ENCODE results near the gene CTNNA2. TPM values are rescaled to one million over a fixed set of nuclear protein-coding genes. Genes with fewer than 3 reads are reported as not detected.
A peak's percentile ranks its signal among the peaks of the same experiment; 100 is the strongest.

Gene CTNNA2
- total RNA-seq: not detected in 2 replicates

DNA sequence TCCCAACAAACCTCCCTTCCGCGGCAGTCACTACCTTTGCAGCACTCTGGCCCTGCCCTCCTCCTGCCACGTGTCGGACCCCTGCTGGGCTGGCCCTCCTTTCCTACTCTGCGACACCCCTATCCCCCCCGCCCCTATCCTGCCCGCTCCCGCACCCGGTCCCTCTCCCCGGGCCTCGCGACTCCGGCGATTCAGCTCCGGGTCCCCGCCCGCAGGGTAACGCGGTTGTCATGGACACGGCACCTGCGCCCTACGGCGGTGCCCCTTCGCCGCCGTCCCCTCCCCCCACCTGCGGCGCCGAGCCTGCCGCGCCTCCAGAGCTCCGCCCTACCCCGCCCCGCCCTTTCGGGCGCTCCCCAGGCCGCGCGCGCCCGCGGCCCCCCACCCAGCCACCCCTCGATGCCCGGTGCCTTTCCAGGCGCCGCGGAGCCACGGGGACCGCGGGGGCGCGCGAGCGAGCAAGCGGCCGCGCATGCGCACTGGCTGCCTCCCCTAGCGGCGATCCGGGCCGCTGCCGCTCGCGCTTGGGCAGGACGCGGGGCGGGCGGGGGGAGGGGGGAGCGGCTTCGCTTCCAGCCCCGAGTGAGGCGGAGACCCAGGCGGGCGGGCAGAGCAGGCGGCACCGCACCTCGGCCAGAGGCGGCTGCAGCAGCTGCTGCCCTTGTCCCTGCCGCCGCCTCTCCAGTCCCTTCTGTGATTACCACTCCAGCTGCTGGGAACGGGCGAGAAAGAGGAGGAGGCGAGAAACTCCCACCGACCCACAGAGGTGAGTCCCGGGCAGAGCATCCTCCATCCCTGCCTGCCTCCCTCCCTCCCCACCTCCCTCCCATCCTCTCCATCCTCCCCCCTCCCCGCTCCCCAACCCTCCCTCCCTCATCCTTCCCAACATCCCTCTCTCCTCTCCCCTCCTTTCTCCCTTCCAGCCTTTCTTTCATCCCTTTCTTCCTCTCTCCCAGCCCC lies at the start of gene CTNNA2:
Gene CTNNA2, plus strand, starts transcription at position 610 of the 960 bp plus-strand sequence.
- Mint-ChIP-seq H3K4me3 (peak within 1 kb of the TSS; percentile 59), H3K27me3 (peaks cover 6% of the 10 kb centered on the region), H3K36me3 (ENCODE audit: low read depth) (no peaks in the 10 kb centered on the region), H3K4me1 (peaks cover 2% of the 10 kb centered on the region), H3K27ac (no peak within 1 kb of the TSS), H3K9me3 (peaks cover 12% of the 10 kb centered on the region)
- intact Hi-C loops (cut with micrococcal nuclease): no loop called here
- DNase-seq: peak; percentile 65

DNA sequence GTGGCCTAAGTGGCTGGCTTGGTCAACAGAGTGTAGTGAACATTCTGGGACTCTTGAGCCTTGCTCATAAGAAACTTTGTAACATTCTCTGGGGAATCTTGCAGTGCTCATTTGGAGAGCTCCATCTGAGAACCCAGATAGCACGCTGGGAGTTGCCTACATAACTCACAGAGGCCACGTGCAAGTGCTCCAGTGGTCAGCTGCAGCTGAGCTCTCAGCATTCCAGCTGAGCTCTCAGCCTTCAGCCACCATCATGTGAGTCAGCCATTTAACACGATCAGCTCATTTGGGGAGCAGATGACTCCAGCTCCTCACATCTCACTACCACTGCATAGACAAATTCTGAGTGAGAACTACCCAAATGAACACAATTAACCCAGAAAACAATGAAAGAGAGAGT lies 25.5 kb upstream of the CTNNA2 start:
- no peak for DNase-seq
- Mint-ChIP-seq H3K9me3 (no peaks in the 10 kb centered on the region), H3K27me3 (no peaks in the 10 kb centered on the region), H3K27ac (no peak overlapping the region), H3K4me3 (no peak overlapping the region), H3K4me1 (no peaks in the 10 kb centered on the region), H3K36me3 (ENCODE audit: low read depth) (no peaks in the 10 kb centered on the region)
- intact Hi-C loops (cut with micrococcal nuclease): no loop called here

DNA sequence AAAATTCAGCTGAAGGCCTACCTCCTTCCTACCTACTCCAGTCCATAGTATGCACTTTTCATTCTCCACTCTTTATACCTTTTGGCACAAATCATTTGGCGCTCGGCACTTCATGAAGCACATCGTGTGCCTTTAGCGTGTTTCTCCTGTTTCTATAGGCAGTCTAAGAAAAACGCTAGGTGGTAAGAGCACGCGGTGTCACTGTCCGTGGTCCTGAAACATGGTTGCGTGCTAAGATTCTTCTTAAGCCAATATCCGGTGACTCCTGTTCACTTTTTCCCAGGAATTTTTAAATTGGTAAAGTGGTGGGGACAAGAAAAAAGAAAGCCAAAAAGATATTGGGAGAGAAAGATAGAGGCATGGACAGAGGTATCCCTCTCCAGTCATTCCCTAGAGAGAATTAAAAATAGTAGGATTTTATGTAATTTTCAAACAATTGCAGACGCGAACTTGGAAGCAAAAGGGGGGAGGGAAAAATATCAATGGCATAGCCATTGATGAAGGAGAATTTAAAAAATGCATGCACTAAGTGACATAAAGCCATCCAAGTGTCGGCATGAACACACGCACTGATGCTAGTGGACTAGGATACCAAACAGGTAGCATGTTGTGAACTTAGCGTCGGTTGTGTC lies 1.4 kb upstream of the CTNNA2 start:
- peak; percentile 61 for DNase-seq
- peaks cover 12% of the 10 kb centered on the region for H3K9me3 Mint-ChIP-seq
- H3K36me3 Mint-ChIP-seq (ENCODE audit: low read depth): no peaks in the 10 kb centered on the region
- no peak overlapping the region for H3K27ac Mint-ChIP-seq
- peaks cover 2% of the 10 kb centered on the region for H3K4me1 Mint-ChIP-seq
- intact Hi-C loops (cut with micrococcal nuclease): no loop called here
- no peak overlapping the region for H3K4me3 Mint-ChIP-seq
- peaks cover 6% of the 10 kb centered on the region for H3K27me3 Mint-ChIP-seq

DNA sequence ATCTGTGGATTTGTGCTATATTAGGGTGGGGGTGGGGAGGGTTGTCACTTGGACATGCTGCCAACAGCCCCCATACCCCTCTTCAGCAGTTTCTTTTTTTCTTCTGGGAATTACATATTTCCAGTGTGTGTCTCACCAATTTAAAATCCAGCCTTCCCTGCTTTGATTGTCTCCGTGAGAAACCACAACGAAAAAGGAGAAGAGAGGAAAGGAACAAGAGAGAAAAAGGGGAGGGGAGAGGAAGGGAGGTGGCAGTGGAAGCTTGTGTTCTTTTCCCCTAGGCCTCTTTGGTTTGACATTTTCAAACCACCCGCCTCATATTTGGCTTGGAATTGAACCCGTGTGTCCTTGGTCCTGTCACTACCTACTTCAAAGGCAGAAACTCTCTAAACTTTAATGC lies 860 bp downstream of the CTNNA2 start:
- DNase-seq: no peak
- intact Hi-C loops (cut with micrococcal nuclease): no loop called here
- Mint-ChIP-seq H3K27me3 (peaks cover 6% of the 10 kb centered on the region), H3K36me3 (ENCODE audit: low read depth) (no peaks in the 10 kb centered on the region), H3K4me3 (no peak overlapping the region), H3K9me3 (peaks cover 12% of the 10 kb centered on the region), H3K4me1 (peaks cover 2% of the 10 kb centered on the region), H3K27ac (no peak overlapping the region)

DNA sequence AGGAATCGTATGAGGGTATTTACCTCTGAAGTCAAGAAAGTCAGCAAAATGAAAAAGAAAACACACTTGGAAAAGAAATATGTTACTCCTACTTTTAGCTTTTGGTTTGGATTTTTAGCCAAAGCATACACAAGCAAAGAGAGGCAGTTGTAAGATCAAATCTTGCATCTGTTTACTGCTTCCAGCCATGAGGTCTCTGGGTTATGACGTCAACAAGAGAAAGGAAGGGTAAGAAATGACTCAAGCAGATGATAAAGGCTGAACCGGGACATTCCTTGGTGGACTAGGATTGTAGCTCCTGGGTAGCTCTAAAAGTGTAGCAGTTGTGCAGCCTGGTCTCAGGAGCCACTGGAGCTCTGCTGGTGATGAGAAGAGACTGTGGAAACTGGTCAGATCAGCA lies 16.8 kb downstream of the CTNNA2 start:
- intact Hi-C loops (cut with micrococcal nuclease): no loop called here
- Mint-ChIP-seq H3K9me3 (no peaks in the 10 kb centered on the region), H3K4me1 (no peaks in the 10 kb centered on the region), H3K27me3 (no peaks in the 10 kb centered on the region), H3K27ac (no peak overlapping the region), H3K4me3 (no peak overlapping the region), H3K36me3 (ENCODE audit: low read depth) (no peaks in the 10 kb centered on the region)
- DNase-seq: no peak

DNA sequence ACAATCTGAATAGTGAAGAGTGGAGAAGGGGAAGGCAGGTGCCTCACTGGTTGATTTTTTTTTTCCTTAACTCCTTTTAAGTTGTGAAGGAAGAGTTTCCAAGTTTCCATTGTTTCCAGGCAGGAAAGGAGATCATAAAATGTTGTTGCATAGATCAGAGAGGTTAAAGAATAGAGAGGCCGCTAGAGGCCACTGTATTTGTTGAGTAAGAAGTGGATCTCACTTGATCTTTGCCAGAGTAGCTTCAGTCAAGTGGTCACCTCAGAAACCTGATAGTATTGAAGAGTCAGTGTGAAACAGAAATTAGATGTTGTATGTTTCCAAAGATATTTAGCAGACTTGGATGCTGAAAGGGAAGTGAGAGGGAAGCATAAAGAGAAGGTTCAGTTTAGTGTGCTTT lies 17.6 kb downstream of the CTNNA2 start:
- Mint-ChIP-seq H3K36me3 (ENCODE audit: low read depth) (no peaks in the 10 kb centered on the region), H3K4me3 (no peak overlapping the region), H3K27ac (no peak overlapping the region), H3K9me3 (no peaks in the 10 kb centered on the region), H3K4me1 (no peaks in the 10 kb centered on the region), H3K27me3 (no peaks in the 10 kb centered on the region)
- DNase-seq: no peak
- intact Hi-C loops (cut with micrococcal nuclease): no loop called here

DNA sequence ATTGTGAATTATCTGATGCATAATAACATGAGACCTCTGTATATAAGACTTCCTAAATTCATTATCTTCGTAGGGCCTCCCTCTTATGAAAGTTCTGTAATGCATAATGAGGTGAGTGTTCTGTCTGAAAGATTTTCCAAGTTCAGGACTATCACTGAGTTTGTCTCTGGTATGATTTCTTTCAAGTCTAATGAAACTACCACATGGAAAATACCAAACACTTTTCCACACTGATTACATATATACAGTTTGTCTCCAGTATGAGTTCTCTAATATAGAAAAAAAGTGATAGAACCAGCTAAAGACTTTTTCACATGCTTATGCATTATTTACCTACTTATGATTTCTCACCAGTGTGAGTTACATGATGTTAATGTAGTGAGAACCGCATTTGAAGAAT lies 34.7 kb downstream of the CTNNA2 start:
- no peaks in the 10 kb centered on the region for H3K27me3 Mint-ChIP-seq
- no peak overlapping the region for H3K4me3 Mint-ChIP-seq
- DNase-seq: no peak
- peaks cover 3% of the 10 kb centered on the region for H3K9me3 Mint-ChIP-seq
- no peak overlapping the region for H3K27ac Mint-ChIP-seq
- no peaks in the 10 kb centered on the region for H3K36me3 Mint-ChIP-seq (ENCODE audit: low read depth)
- intact Hi-C loops (cut with micrococcal nuclease): no loop called here
- no peaks in the 10 kb centered on the region for H3K4me1 Mint-ChIP-seq

DNA sequence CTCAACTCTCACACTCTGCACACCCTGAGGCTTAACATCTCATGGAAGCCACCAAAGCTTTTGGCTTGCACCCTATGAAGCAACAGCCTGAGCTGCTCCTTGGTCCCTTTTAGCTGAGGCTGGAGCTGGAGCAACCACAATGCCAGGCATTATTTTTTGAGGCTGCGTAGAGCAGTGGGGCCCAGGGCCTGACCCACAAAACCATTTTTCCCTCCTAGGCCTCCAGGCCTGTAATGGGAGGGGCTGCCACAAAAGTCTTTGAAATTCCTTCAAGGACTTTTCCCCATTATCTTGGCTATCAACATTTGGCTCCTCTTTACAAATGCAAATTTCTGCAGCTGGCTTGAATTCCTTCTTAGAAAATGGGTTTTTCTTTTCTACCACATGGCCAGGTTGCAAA lies 39.8 kb downstream of the CTNNA2 start:
- DNase-seq: no peak
- H3K4me1 Mint-ChIP-seq: no peaks in the 10 kb centered on the region
- peaks cover 3% of the 10 kb centered on the region for H3K9me3 Mint-ChIP-seq
- no peak overlapping the region for H3K27ac Mint-ChIP-seq
- H3K36me3 Mint-ChIP-seq (ENCODE audit: low read depth): no peaks in the 10 kb centered on the region
- no peaks in the 10 kb centered on the region for H3K27me3 Mint-ChIP-seq
- intact Hi-C loops (cut with micrococcal nuclease): no loop called here
- no peak overlapping the region for H3K4me3 Mint-ChIP-seq

DNA sequence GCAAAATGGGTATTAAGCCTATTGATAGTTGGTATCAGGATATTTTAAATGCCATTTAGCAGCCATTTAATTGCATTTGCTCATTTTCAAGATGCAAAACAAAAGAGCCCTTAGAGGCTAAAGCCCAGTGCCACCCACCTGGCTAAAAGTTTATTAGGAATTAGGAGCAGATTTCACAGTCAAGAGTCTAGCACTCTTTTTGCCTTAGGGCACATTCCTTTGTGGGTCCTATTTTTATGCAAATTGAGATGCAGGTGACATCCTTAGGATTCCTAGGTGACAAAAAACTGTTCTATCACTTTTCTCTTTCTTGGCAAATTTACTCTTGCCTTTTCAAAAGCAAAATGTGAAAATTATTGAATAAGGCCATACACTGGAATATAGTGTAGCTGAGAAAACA lies 42.0 kb downstream of the CTNNA2 start:
- H3K9me3 Mint-ChIP-seq: peaks cover 8% of the 10 kb centered on the region
- H3K36me3 Mint-ChIP-seq (ENCODE audit: low read depth): no peaks in the 10 kb centered on the region
- no peaks in the 10 kb centered on the region for H3K27me3 Mint-ChIP-seq
- DNase-seq: no peak
- no peak overlapping the region for H3K27ac Mint-ChIP-seq
- H3K4me3 Mint-ChIP-seq: no peak overlapping the region
- intact Hi-C loops (cut with micrococcal nuclease): no loop called here
- no peaks in the 10 kb centered on the region for H3K4me1 Mint-ChIP-seq

DNA sequence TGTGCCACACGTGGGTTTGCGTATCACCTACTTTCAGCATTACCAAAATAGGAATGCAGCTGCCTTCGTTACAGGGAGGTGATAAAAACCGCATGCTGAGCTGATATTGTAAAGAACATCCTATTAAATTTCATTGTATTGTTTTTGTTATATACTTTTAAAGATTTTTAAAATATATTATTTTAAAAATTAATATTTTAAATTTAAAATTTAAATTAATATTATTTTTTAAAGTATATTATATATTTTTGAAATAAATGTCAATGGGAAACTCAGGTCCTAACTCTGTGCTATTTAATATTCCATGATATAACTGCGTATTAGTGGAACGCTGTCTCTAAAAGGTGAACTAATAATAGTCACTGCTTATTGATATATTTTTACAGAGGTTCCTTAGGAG lies 51.2 kb downstream of the CTNNA2 start:
- no peaks in the 10 kb centered on the region for H3K4me1 Mint-ChIP-seq
- intact Hi-C loops (cut with micrococcal nuclease): no loop called here
- no peak overlapping the region for H3K4me3 Mint-ChIP-seq
- H3K27me3 Mint-ChIP-seq: no peaks in the 10 kb centered on the region
- no peak for DNase-seq
- H3K27ac Mint-ChIP-seq: no peak overlapping the region
- H3K9me3 Mint-ChIP-seq: peaks cover 11% of the 10 kb centered on the region
- no peaks in the 10 kb centered on the region for H3K36me3 Mint-ChIP-seq (ENCODE audit: low read depth)

DNA sequence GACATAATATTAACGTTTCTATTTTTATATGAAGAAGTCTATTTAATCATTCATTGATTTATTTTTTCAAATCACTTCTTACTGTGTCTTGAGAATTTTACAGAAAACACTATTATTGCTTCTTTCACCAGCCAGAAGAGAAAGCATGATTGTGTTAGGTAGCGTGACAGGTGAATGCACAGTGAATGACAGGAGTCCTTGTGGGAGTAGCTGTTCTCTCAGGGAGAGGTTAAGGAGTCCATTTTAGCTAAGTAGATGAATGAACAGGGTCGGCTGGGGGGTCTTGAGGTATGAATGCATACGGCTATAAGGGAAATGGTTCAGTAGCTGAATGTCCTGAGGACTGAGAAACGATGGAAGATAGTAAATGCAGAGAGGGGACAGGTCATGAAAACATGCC lies 56.2 kb downstream of the CTNNA2 start:
- Mint-ChIP-seq H3K9me3 (peaks cover 4% of the 10 kb centered on the region), H3K4me1 (no peaks in the 10 kb centered on the region), H3K36me3 (ENCODE audit: low read depth) (no peaks in the 10 kb centered on the region), H3K27me3 (no peaks in the 10 kb centered on the region), H3K27ac (no peak overlapping the region), H3K4me3 (no peak overlapping the region)
- no peak for DNase-seq
- intact Hi-C loops (cut with micrococcal nuclease): no loop called here

DNA sequence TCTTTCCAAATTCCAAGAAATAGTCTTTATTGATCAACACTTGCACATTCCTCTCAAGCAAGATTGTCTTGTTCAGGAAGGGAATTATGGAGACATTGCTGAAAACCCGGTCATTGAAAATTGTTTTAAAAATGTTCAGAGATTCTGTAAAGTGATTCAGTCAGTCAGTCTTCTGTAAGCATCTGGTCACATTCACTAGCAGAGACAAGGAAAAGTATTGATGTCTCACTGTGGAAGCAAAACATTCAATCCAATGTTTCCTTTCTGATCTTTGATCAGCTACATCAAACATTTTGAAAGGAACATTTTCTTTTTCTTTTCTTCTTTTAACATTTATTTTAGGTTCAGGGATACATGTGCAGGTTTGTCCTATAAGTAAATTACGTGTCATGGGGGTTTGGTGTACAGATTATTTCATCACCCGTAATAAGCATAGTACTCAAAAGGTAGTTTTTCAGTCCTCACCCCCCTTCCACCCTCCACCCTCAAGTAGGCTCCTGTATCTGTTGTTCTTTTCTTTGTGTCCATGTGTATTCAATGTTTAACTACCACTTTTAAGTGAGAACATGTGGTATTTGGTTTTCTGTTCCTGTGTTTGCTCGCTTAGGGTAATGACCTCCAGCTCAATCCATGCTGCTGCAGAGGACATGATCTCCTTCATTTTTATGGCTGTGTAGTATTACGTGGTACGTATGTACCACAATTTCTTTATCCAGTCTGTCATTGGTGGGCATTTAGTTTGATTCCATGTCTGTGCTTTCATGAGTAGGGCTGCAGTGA lies 61.2 kb downstream of the CTNNA2 start:
- no peaks in the 10 kb centered on the region for H3K27me3 Mint-ChIP-seq
- peaks cover 4% of the 10 kb centered on the region for H3K9me3 Mint-ChIP-seq
- H3K4me3 Mint-ChIP-seq: no peak overlapping the region
- intact Hi-C loops (cut with micrococcal nuclease): no loop called here
- DNase-seq: no peak
- no peaks in the 10 kb centered on the region for H3K4me1 Mint-ChIP-seq
- H3K27ac Mint-ChIP-seq: no peak overlapping the region
- no peaks in the 10 kb centered on the region for H3K36me3 Mint-ChIP-seq (ENCODE audit: low read depth)

DNA sequence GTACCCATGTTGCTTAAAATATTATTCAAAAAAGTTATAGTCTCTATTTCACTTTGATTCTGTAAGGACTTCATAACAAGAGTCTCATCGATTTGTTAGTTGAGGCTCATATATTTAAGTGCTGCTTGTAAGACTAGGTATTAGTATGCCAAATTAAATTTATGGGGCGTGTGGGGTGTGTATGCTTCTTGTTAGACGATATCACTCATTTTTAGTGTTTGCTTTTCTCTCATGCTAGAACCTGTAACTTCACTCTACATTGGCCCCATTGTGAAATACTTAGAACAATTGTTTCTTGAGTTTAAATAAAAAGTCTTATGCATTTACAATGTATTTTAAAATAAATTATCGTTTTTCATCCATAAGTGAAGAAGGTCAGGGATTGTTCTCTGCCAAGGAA lies 63.6 kb downstream of the CTNNA2 start:
- Mint-ChIP-seq H3K27ac (no peak overlapping the region), H3K4me3 (no peak overlapping the region), H3K9me3 (peaks cover 4% of the 10 kb centered on the region), H3K4me1 (no peaks in the 10 kb centered on the region), H3K36me3 (ENCODE audit: low read depth) (no peaks in the 10 kb centered on the region), H3K27me3 (no peaks in the 10 kb centered on the region)
- DNase-seq: no peak
- intact Hi-C loops (cut with micrococcal nuclease): no loop called here

DNA sequence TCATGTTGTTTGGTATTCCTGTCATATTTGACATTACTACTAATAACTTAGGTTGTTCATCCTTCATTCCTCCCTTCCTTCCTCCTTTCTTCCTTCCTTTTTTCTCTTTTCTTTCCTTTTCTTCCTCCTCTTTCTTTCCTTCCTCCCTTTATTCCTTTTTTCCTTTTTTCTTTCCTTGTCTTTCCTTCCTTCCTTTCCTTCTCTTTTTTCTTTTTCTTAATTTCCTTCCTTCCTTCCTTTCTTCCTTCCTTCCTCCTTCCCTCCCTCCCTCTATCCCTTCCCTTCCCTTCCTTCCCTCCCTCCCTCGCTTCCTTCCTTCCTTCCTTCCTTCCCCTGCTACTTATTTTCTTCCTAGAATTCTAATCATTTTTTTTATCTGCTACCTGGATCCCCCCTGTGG lies 66.1 kb downstream of the CTNNA2 start:
- H3K4me3 Mint-ChIP-seq: no peak overlapping the region
- intact Hi-C loops (cut with micrococcal nuclease): no loop called here
- no peak overlapping the region for H3K27ac Mint-ChIP-seq
- no peak for DNase-seq
- no peaks in the 10 kb centered on the region for H3K27me3 Mint-ChIP-seq
- H3K36me3 Mint-ChIP-seq (ENCODE audit: low read depth): no peaks in the 10 kb centered on the region
- H3K9me3 Mint-ChIP-seq: peaks cover 4% of the 10 kb centered on the region
- H3K4me1 Mint-ChIP-seq: no peaks in the 10 kb centered on the region

Data from activated CD4-positive, alpha-beta T cell treated with anti-CD3 and anti-CD28 coated beads, Interleukin-2, amount 10 ng/mL, durations not matched to agents 24 days and 14 days (primary cell).